Keratinocyte (primary cell): ENCODE data around the gene CMTR1.
"Not testable (repeated sequence)": the region's sequence is repeated elsewhere in the genome, so short reads cannot be mapped to it uniquely, and the experiment has no call there.

Source experiments
- EZH2 ChIP-seq: IDR thresholded peaks from one replicate; pipeline ENCODE4 v1.6.1; 2012; ENCODE audit warnings: inconsistent platforms, mild to moderate bottlenecking, low read length, moderate library complexity
- TF ChIP-seq, protein P1 (sequence below), 3 experiments: IDR thresholded peaks in 1 of 3; conservative IDR thresholded peaks in 1 of 3; optimal IDR thresholded peaks in 1 of 3; 2 replicates in 2 of 3; 3 replicates in 1 of 3; pipeline versions ENCODE3 to v1.5.1; 2011; ENCODE audit warnings: low read length in 3 of 3, mild to moderate bottlenecking in 3 of 3, moderate library complexity in 2 of 3, control low read depth in 1 of 3, inconsistent platforms in 1 of 3; ENCODE audit not compliant: insufficient read depth in 2 of 3; ENCODE audit errors: extremely low read depth in 1 of 3

- TF ChIP-seq, protein P1, sequence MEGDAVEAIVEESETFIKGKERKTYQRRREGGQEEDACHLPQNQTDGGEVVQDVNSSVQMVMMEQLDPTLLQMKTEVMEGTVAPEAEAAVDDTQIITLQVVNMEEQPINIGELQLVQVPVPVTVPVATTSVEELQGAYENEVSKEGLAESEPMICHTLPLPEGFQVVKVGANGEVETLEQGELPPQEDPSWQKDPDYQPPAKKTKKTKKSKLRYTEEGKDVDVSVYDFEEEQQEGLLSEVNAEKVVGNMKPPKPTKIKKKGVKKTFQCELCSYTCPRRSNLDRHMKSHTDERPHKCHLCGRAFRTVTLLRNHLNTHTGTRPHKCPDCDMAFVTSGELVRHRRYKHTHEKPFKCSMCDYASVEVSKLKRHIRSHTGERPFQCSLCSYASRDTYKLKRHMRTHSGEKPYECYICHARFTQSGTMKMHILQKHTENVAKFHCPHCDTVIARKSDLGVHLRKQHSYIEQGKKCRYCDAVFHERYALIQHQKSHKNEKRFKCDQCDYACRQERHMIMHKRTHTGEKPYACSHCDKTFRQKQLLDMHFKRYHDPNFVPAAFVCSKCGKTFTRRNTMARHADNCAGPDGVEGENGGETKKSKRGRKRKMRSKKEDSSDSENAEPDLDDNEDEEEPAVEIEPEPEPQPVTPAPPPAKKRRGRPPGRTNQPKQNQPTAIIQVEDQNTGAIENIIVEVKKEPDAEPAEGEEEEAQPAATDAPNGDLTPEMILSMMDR (optimal IDR thresholded peaks at IDR 0.05 in 1 of 3, IDR thresholded peaks at IDR 0.05 in 1 of 3, conservative IDR thresholded peaks at IDR 0.05 in 1 of 3; ENCODE audit: extremely low read depth in 1 of 3, insufficient read depth in 2 of 3, low read length in 3 of 3): not testable (repeated sequence)
- TF ChIP-seq EZH2: not testable (repeated sequence)
Measured at GRCh38 chr6:37401658-37402057, 31.4 kb upstream of the CMTR1 start.
